ENCODE data around the gene F2RL2. TPM values are rescaled to one million over a fixed set of nuclear protein-coding genes. Genes with fewer than 3 reads are reported as not detected.

The F2RL2 gene
- total RNA-seq, 1 donor from 2014 or later = 30.9 TPM

DNA sequence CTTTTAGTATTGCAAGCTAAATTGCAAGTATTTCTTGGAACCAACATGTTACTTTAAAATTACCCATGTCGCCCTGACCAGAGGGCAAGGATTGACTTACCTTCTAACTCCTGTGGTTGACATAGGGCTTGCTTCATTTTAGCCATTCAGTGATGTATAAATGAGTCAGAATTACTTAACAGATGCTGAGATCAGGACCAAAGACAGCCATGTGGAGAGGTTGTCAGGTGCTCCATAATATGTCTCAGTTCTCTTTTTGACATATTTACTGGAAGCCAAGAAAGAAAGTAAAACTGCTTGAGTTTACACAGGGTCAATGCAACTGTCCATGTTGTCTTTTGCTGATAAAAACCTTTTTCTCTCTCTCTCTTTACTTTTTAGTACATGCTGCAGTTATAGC lies 33.2 kb downstream of the F2RL2 start:
- DNase-seq (ENCODE audit: extremely low read depth, low read depth, low spot score) = no peak

DNA sequence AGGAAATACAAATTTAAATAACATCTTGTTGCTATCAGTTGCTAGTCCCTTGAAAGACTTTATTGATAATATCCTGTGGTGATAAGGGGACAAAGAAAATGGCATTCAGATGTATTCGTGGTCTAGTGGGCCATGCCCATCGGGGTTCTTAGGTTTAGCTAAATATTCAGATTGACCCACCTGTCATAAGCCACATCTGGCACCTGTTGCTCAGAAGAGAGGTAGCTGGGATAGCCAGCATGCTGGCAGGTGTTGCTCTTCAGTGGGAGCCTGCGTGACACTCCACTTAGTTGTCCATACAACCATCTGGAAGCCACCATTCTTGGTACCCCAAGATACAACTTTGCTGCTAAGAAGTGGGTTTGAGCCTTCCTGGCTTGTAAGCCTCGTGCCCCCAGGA lies 36.7 kb downstream of the F2RL2 start:
- no peak for DNase-seq (ENCODE audit: extremely low read depth, low read depth, low spot score)

DNA sequence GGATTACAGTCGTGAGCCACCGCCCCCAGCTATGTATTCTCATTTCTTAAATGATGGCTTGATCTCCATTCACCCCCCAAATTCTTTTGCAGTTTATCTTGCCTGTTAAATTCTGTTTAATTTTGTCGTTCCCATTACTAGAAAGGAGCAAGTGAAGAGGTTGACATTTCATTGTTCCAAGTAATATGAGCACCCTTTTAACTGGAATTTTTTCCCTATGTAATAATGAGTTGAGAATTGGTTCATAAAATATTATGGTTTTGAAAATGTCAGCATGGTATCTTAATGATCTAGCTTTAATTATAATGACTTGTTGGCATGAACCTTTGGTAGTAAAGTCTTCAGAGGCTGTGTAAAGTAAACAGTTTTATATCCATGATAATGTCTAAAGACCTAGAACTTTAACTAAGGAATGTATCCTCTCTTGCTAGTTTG lies 37.4 kb downstream of the F2RL2 start:
- DNase-seq (ENCODE audit: extremely low read depth, low read depth, low spot score) = no peak

DNA sequence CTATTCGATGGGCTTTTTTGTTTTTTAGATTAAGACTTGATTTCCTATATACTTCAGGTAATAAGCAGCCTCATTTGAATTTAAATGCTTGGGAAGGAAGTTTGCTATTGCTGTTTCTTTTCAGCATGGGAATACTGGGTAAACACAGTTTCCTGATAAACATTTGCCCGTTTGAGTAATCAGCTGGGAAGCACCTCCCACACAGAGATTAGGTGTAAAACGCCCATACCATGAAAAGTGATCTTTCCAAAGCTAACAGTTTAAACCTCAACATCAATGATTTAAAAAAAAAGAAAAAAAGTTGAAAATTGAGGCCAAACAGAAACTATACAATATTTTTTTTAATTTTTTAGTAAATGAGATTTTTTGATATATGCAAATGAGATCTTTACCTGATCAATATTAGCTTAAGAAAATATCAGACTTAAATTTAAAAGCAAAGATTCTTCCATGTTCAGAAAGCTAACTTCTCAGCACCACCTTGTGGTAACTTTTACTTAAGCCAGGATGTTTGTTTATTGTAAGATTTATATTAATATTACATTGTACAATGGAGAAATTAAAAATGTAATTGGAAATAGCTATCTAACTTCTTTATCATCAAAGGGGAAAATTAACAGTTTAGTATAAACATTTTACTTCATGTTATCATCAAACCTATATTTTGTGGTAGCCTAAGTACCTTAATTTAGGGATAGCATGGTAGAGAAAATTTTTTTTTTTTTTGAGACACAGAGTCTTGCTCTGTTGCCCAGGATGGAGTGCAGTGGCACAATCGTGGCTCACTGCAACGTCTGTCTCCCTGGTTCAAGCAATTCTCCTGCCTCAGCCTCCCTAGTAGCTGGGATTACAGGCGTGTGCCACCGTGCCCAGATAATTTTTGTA lies 39.8 kb downstream of the F2RL2 start:
- DNase-seq (ENCODE audit: extremely low read depth, low read depth, low spot score) = no peak

DNA sequence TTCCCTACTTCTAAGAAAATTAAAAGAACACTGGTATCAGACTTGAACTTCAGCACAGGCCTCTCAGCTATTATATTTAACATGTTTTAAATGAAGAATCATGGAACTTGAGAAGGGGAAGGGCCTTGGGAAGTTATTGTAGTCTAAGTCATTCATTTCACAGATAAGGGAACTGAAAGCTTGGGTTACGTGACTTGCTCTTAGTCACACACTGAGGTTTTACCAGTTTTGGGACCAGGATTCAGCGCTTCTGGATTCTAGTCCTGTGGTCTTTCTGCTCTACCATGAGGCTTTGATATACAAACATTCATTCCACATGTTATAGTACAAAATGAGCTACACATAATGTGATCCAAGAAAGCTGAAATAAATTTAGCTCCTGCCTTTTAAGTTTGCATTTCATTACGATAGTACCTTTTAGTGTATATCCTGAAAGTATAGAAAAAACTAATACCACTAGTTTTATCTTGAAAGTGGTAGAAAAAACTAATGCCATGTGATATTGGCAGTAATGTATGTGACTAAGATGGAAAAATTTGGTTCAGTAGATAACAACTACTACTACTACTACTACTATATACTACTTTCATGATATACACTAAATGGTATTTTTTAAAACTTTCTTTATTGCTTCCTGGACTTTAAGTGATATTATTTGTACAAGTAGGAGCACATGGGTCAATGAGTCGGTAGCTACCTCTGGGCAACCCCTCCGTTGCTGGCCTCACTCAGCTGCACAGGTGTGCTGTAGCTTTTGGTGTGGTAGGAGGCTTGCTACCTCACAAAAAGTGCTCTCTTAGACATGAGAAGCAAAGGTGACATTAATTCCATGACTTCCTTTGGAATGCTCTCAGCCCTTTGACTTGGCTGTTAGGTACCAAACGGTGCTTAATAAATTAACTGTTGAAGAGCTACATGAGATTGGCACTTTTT lies 40.7 kb downstream of the F2RL2 start:
- DNase-seq (ENCODE audit: extremely low read depth, low read depth, low spot score) = no peak

DNA sequence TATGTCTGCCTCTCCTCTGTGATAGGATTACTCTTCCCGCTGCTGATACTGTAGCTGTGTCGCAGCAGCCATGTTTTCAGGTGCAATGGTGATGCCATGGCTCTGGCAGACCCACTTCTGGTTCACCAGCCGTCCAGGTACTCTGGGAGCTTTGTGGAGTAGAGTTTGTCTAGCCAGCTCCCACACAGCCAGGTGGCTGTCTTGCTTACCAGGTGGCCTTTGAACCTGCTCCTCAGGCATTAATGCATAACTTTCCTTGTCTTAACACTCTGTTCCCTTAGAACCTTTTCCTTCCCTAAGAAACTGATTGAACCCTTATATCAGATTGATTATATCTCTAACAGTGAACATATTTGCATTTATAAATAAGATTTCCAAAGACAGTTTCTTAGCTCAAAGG lies 42.2 kb downstream of the F2RL2 start:
- no peak for DNase-seq (ENCODE audit: extremely low read depth, low read depth, low spot score)

DNA sequence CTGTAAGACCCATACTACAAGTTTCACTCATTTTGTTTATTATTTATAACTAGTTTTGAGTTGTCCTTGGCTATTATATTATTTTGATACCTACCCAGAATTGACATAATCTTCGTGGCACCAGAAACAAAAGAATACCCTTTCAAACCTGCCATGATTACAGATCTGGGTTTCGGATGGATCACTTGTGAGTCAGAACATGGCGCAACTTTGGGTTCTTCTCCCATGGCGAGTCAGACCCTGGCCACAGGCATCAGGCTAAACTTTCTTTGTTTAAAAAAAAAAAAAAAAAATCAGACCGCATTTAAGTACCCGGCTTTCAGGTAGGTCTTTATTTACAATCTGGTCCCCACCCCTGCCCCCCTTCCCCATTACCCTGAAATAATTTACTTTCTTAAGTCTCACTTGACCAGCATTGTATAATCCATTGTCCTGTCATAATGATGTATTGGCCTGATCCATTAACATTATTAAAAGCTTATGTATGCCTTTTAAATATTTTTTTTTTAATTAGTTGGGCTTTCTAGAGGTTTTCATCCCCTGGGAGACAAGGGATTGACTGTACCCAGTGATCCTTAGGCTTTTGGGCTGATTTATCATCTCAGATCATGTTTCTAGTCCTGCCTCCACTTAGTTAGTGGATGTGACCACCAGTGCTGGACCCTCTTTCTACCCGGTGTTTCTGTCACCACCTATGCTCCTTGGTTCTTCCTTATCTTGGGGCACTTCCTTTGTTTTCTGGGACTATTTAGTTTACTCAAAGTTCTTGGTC lies 43.9 kb downstream of the F2RL2 start:
- DNase-seq (ENCODE audit: extremely low read depth, low read depth, low spot score) = no peak

DNA sequence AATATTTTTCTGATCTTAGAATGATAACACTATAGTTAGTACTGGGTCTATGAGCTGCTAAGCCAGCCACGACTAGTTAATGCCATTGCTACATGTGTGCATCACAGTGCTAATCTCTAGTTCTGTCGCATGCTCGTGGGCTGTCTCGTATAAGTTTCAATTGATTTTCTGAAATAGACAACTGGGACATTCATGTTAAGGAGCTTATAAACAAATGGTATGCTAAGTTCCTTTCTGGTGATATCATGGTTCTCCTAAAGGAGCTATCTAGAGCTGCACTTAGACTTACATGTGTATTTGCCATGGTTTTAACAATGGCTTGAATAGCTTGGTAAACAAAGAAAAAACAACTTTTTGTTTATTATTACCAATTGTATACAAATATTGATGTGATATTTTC lies 46.2 kb downstream of the F2RL2 start:
- DNase-seq (ENCODE audit: extremely low read depth, low read depth, low spot score) = no peak

DNA sequence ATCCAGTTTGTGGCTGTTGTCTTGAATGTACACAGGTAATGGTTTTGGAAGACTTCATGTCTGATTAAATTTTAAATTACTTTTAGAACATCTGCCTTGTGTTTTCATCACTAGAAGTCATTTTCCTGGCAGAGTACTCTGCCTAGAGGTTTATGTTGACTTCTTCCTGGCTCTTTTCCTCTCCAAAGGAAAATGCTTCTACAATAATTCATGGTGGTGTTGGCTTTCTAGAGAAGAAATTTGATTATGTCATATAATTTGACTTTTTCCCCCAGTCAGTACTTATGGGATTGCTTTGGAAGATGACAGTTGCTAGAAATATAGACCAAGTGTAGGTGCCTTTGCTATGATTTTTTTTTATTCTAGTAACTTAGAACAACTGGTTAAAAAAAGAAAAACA lies 46.8 kb downstream of the F2RL2 start:
- no peak for DNase-seq (ENCODE audit: extremely low read depth, low read depth, low spot score)

DNA sequence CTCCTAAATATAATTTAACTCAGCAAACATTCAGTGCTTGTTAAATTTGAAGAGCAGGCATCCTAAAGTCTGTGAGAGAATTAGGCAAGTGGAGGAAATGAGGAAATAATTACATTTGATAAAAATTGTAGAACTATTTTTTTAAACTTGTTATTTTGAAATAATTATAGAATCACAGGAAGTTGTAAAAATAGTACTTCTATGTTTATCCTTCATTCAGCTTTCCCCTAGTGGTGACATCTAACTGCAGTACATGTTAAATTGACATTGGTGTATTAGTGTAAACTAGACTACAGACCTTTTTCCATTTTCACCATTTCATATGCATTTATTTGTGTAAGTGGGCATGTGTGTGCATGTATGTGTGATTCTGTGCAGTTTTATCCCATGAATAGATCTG lies 51.6 kb downstream of the F2RL2 start:
- no peak for DNase-seq (ENCODE audit: extremely low read depth, low read depth, low spot score)

DNA sequence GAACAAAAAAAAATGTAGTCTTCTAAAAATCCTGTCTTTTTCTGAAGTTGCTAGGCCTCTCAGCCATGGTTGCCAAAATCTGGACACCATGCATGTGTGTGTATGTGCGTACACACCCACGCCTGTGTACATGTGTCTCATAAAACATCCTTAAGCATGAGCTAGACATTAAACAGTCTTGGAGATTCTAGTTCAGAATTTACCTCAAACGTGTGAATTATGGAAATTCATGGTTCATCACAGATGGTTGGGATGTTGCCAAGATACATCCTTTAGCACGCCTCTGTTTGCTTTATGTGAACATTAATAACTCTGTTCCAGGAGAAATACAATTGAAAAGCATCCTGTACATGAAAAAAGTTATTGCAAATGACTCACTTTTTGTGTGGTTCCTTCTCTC lies 53.0 kb downstream of the F2RL2 start:
- no peak for DNase-seq (ENCODE audit: extremely low read depth, low read depth, low spot score)

Other genes with a start within 250 kb of the F2RL2 start
- 2.8 and 3.6 TPM in 2 replicates for gene IQGAP2, start 220.1 kb downstream of the F2RL2 start, total RNA-seq
- gene F2R, start 92.7 kb upstream of the F2RL2 start, total RNA-seq = 368 and 472 TPM in 2 replicates
- gene F2RL1, start 195.6 kb upstream of the F2RL2 start, total RNA-seq = 47.6 and 81.4 TPM in 2 replicates
- not detected in 2 replicates for gene S100Z, start 226.6 kb upstream of the F2RL2 start, total RNA-seq

Data from glomerular endothelial cell (primary cell).